Lower leg skin (tissue), 4 donors: Measurements from ENCODE around the gene ERO1A. TPM values are rescaled to one million over a fixed set of nuclear protein-coding genes. Genes with fewer than 3 reads are reported as not detected.

Experiments used
- DNase-seq, 2 donors: peaks; one replicate each; pipeline ENCODE4 v3.0.0-alpha.2; 2019; ENCODE audit warnings: low spot score in 2 of 2
- H3K4me3 ChIP-seq: fragments of 200-600 bp; sonication (generic); 2 replicates; pipeline ENCODE4 v1.5.1; 2017; ENCODE audit warnings: mild to moderate bottlenecking, low read depth; ENCODE audit not compliant: poor library complexity, severe bottlenecking
- POLR2A ChIP-seq, 2 donors: fragments of 450-650 bp; IDR thresholded peaks; one replicate each; pipeline ENCODE4 v1.6.1; 2016 to 2017; ENCODE audit warnings: antibody characterized with exemption in 2 of 2, mild to moderate bottlenecking in 1 of 2, moderate library complexity in 1 of 2
- WGBS, 2 donors: methylation state at CpG; one replicate each; pipeline ENCODE4 v1.1.5; 2018; 5-methylcytosine and 5-hydroxymethylcytosine counted together
- intact Hi-C: fragments of 100-400 bp; cut with DNase I; formaldehyde crosslinking; loops from one replicate; pipeline ENCODE4 v1.15.0; 2023; ENCODE audit warnings: low total_unique reads
- total RNA-seq, 4 donors: library from RNA; depleted of rRNA; stranded (reverse); fragments of >200 nt; gene quantifications; one replicate each; pipeline ENCODE4 v1.1.0, GENCODE V29; 2016
- TF ChIP-seq, protein P1 (sequence below), 3 donors: fragments of 450-650 bp; IDR thresholded peaks; one replicate each; pipeline ENCODE4 v1.5.1; 2016; ENCODE audit warnings: antibody characterized with exemption in 3 of 3, mild to moderate bottlenecking in 3 of 3, moderate library complexity in 2 of 3

ERO1A gene
- total RNA-seq, 4 donors from 2014 or later: 35.8 to 54.5 (median 44.0) TPM

GRCh38 chr14:52596320-52596719, 99.0 kb downstream of the ERO1A start:
- intact Hi-C loops: no loop called here
- TF ChIP-seq POLR2A (IDR thresholded peaks at IDR 0.05): no peak
- TF ChIP-seq, protein P1, sequence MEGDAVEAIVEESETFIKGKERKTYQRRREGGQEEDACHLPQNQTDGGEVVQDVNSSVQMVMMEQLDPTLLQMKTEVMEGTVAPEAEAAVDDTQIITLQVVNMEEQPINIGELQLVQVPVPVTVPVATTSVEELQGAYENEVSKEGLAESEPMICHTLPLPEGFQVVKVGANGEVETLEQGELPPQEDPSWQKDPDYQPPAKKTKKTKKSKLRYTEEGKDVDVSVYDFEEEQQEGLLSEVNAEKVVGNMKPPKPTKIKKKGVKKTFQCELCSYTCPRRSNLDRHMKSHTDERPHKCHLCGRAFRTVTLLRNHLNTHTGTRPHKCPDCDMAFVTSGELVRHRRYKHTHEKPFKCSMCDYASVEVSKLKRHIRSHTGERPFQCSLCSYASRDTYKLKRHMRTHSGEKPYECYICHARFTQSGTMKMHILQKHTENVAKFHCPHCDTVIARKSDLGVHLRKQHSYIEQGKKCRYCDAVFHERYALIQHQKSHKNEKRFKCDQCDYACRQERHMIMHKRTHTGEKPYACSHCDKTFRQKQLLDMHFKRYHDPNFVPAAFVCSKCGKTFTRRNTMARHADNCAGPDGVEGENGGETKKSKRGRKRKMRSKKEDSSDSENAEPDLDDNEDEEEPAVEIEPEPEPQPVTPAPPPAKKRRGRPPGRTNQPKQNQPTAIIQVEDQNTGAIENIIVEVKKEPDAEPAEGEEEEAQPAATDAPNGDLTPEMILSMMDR (IDR thresholded peaks at IDR 0.05): no peak
- WGBS, 2 donors: 87 to 96% methylated on average over 8 to 9 of the region's 10 CpGs
- no peak for DNase-seq
- H3K4me3 ChIP-seq: no peak overlapping the region

- WGBS, 2 donors: 97% methylated on average over 1 of the region's 1 CpG
- no peak for DNase-seq
- TF ChIP-seq, protein P1 (IDR thresholded peaks at IDR 0.05): no peak
- TF ChIP-seq POLR2A (IDR thresholded peaks at IDR 0.05): no peak
- intact Hi-C loops: no loop called here
- H3K4me3 ChIP-seq: no peak overlapping the region
These were observed 105.0 kb downstream of the ERO1A start for GRCh38 chr14:52590318-52590717.

Other genes starting within 250 kb of the ERO1A start
- 1 to 10 TPM; 7.1 to 8.2 (median 8.1) TPM for gene TXNDC16, start 143.1 kb downstream of the ERO1A start, total RNA-seq
- gene GPR137C, start 142.7 kb downstream of the ERO1A start, total RNA-seq: under 1 TPM; 0.08 to 0.96 (median 0.19) TPM
- 10 to 100 TPM; 69.3 to 79.7 (median 75.9) TPM for gene PSMC6, start 11.6 kb upstream of the ERO1A start, total RNA-seq
- gene STYX, start 34.6 kb upstream of the ERO1A start, total RNA-seq: 10 to 100 TPM; 12.4 to 13.3 (median 13.0) TPM
- 1 to 10 TPM; 6.4 to 9.1 (median 7.7) TPM for gene GNPNAT1, start 96.0 kb upstream of the ERO1A start, total RNA-seq